Stimulated activated CD8-positive, alpha-beta memory T cell treated with anti-CD3 and anti-CD28 coated beads, Interleukin-12 subunit alpha, Interleukin-12 subunit beta, amount 100 ng/mL, for 1 hour (primary cell): ENCODE data around the gene DLG1.

Source experiments
- DNase-seq: peaks from one replicate; pipeline ENCODE4 v3.0.0-alpha.2; 2020; ENCODE audit warnings: low read depth

Gene DLG1

DNA sequence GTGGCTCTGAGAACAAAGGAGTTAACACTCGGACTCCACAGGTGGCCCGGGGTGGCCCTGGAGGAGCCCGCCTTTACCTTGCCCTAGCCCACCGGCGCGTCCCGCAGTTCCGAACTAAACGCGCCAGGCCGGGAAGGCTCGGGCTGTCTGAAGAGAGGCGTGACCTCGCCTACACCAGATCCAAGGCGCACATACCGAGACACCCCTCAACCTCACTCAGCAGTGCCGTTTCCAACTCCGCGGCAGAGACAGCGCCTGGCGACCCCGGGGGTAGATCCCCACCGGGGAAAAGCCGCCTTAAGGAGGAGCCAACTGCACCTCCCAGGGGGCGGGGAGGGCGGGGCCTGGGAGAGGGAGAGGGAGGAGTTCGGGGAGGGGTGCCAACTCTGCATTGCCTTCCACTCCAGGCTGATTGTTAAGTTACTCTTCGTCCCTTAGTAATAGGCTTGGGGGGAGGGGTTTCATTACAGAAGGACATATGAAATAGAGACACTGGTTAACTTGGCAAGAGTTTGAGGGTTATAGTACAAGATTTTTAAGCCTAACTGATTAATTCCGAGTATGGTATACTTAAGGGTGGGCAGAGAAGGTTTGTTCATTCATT lies at the start of gene DLG1:
TSS of gene DLG1 (minus strand) at position 272 of the 604 bp plus-strand sequence. CDS start 1,408 bp downstream, outside the sequence.
- DNase-seq, result peak; percentile 69

DNA sequence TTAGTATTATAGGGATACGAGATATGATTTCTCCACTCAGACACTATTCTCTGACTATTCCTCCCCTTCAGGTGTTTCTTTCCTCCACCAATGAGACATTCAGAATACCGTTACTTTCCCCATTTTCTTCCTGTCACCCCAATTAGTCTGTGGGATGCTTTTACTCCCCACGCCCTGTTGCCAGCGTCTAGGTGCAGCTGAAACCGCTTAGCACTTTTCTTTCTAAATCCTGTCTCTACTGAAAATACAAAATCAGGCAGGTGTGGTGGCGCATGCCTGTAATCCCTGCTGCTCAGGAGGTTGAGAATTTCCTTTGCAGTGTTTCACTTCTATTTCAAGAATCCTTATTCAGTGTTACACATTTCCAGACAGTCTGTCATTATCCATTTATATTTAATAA lies 49.6 kb upstream of the DLG1 start:
- DNase-seq, result no peak

- DNase-seq, result no peak
Observed at GRCh38 chr3:197345390-197345789, 47.0 kb upstream of the DLG1 start.

DNA sequence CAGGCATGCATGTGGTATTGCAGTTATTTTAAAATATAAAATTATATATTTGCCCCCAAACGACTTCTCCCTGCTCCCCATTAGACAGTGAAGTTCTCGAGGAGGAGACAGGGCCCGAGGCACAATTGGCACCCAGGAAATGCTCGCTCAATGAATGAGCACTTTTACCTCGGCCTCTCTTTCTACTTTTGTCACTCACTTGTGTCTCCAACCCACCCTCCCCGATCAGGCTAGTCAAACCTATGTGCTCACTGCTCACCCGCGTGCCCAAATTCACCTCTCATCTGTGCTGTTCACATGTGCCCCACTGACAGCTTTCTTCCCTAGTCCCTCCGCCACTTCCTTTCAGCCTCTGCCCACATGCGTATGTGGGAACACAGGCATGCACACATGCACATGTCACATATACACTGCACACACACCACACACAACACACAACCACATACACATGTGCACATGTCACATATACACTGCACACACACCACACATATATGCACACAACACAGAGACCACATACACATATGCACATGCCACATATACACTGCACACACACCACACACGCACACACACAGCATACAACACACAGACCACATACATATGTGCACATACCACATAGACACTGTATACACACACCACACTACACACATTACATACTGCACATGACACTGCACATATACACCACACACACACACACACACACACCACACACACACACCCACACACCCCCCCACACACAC lies 46.3 kb upstream of the DLG1 start:
- no peak for DNase-seq

DNA sequence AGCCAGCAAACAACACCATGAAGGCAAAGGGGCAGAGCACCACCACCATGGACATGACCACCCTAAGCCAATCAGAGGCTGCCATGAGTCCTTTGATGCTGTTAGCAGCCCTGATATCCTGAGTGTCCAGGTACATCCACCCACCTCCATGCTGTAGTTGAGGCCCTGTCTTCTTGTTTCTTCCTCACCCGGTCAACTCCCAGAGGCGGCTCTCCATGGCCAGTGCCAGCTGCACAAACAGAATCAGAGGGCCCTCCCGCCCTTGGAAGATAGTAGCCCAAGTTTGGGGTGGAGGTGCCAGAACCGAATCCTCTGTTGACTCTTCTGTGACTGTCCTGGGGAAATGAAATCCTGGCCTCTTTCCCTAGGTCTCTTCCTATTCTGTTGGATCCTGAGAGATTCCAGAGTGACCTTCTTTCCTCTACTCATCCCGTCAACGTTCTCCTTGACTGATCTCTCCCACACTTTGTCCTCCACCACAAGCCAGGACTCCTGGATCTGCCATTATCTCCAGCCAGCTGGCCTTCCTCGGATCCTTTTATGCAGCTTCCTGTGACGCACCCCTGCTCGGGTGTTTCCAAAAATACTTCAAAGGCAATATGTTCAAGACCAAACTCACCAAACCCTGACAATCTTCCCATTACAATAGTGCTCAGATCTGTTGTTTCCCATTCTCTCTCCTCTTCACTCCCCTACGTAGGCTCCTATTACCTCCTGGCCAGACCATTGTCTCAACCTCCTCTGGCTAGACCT lies 45.4 kb upstream of the DLG1 start:
- DNase-seq, result no peak

- no peak for DNase-seq
Observed at GRCh38 chr3:197343111-197343510, 44.7 kb upstream of the DLG1 start.

- DNase-seq, result no peak
Observed at GRCh38 chr3:197340521-197340871, 42.1 kb upstream of the DLG1 start.

GRCh38 chr3:197339841-197340520 lies 41.6 kb upstream of the DLG1 start:
- no peak for DNase-seq

DNA sequence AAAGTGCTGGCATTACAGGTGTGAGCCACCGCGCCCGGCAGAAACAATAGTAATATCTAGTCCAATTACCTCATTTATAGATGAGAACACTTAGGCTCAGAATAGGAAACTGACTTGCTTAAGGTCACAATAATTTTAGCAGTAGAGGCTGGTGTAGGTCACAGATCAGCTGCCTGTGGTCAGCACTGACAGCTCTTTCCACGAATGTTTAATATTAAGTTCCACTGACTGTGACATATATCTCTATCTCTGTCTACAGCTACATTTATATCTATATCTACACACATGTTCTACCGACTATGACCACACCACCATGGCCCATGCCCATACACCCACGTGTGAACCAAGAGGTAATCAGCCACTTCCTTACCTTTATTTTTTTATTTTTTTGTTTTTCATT lies 40.2 kb upstream of the DLG1 start:
- no peak for DNase-seq

- DNase-seq, result no peak
Observed at GRCh38 chr3:197337656-197338055, 39.2 kb upstream of the DLG1 start.

DNA sequence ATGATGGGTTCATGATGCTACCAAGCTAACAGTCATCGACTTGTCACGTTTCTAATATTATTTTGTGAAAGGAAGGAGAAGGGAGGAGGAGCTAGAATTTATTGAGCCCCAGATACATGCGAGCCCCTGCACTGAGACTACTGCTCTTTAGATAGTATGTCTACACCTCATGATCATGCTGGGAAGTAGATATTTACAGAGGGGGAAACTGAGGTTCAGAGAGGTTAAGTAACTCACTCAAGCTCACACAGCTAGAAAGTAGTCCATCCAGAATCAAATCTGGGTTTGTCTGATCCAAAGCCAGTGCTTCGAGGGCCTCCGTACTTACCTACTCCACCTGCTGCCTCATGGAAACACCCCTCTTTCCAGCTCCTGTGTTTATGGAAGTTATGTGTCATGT lies 38.8 kb upstream of the DLG1 start:
- no peak for DNase-seq

DNA sequence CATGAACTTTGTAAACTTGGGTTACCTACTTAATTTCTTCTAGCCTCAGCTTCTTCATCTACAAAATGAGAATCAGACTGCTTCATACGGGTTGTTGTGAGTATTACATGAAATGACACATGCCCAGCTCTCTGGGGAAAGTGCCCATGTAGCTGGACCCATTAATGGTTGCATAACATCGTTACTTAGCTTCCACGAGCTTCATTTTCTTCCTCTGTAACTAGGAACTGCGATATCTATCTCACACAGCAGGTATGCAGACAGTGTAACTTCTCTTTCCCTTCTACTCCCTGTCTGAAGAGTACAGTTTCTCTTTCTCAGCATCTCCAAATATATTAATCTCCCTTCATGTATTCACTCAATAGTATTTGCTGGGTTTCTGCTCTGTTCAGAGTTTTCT lies 37.9 kb upstream of the DLG1 start:
- no peak for DNase-seq

- no peak for DNase-seq
Observed at GRCh38 chr3:197335428-197336132, 37.2 kb upstream of the DLG1 start.

DNA sequence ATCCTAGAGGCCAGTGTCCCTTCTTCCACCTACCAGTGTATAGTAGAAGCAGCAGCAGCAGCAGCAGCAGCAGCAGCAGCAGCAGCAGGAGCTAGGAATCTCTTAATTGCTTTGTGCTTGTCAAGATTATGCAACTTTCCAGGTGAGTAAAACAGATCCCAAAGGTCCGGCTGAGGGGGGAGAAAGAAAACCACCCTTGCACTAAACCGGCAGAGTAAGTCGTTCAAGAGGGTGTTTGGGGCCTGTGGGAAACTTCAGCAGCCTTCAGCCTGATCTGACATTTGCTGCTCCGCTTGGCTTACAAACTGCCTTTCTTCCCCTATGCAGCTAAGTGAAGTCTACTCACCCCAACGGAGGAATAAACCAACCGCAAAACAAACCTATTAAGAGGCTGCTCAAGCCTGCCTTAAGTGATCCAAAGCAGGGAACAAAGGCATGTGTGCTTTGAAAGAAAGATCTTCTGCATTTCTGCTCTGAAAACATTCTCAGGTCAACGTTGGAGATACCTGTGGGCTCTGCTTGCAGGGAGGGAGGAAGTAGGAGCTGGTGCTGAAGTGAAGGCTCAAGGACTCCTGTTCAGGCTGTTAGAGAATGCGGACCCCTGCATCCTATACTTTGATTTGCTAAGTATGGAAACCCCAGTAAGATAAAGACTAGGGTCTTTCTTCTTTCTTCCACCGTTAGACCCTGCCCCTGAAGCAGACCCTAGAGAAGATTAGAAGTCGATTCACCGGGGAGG lies 35.7 kb upstream of the DLG1 start:
- DNase-seq, result no peak

- no peak for DNase-seq
Observed at GRCh38 chr3:197331131-197331530, 32.7 kb upstream of the DLG1 start.

DNA sequence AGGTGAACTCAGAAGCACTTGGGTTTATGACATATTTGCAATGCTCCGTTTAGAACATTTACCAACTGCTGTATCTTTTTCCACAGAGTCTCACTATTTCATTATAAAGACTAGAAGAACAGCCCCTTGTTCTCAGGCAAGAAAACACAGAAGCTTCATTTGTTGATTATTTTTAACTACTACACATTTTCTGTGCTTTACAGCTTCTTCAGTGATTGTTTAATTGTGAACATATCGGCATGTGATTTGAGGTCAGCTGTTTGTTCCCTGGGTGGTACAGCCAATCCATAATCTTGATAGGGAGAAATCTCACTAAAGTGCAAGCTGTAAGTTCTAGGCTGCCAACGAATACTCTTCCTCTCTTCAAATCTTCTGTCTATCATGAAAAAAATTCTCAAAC lies 31.0 kb upstream of the DLG1 start:
- no peak for DNase-seq

GRCh38 chr3:197328198-197328597 lies 29.8 kb upstream of the DLG1 start:
- no peak for DNase-seq

GRCh38 chr3:197327701-197328100 lies 29.3 kb upstream of the DLG1 start:
- no peak for DNase-seq

- DNase-seq, result no peak
Observed at GRCh38 chr3:197325773-197326172, 27.4 kb upstream of the DLG1 start.

DNA sequence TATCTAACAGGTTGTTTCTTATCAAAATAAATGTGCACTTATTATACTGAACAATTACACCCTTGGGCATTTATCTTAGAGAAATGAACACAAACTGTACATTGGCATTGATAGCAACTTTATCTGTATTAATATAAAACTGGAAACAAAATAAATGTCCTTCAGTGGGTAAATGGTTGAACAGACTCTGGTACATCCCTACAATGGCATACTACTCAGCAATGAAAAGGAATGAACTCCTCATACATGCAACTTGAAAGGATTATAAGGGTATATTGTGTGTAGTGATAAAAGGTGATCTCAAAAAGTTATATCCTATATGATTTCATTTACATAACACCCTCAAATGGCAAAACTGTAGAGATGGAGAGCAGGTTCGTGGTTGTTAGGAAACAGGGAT lies 23.7 kb upstream of the DLG1 start:
- no peak for DNase-seq

DNA sequence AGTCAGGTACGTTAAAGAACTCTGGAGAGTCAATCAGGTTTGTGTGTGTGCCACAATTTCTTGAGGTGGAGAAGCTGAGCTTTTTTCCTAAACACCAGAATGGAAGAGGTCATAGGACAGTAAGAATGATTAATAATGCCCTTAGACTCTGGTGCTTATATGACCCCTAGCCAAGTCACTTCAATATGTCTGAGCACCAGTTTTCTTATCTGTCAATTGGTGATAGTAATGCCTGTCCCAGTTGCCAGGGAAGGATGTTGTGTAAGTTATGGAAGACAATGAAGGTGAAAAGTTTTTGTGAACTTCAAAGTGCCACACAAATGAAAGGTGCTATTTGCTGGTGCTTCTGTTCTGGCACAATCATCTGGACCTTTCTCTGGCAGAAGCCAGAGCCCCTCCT lies 22.2 kb upstream of the DLG1 start:
- DNase-seq, result no peak
